ENCODE measurements around the gene TMEM19.
A peak's percentile ranks its signal among the peaks of the same experiment; 100 is the strongest.

Gene TMEM19

DNA sequence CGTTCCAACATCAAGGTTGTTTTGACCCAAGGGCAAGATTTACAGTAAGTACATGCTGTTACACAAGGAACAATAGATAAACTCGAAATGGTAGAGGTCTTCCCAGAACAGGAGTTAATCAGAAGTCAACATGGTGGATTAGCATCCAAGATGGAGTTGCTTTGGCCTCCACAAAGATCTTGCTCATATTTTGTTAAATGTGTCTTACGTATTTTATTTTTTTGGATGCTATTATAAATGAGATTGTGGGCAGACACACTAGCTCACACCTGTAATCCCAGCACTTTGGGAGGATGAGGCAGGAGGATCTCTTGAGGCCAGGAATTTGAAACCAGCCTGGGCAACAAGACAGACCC, 46.5 kb downstream of the TMEM19 start:
- Histone ChIP-seq H3K4me3 (ENCODE audit: low read length) (no peak overlapping the region), H3K4me1 (ENCODE audit: control insufficient read depth, low read length) (peaks cover 21% of the 10 kb centered on the region), H3K27ac (ENCODE audit: low read depth, low read length) (no peak overlapping the region), H3K27me3 (ENCODE audit: control insufficient read depth, low read length) (no peaks in the 10 kb centered on the region), H3K9me3 (ENCODE audit: control insufficient read depth, insufficient read depth, low read length) (no peaks in the 10 kb centered on the region), H3K36me3 (ENCODE audit: control insufficient read depth, low read length) (no peaks in the 10 kb centered on the region), H3F3A (ENCODE audit: control insufficient read depth, insufficient read depth) (no peaks in the 10 kb centered on the region; the same call in 1 of the 2 replicates), H4K20me1 (ENCODE audit: control insufficient read depth, insufficient read depth, low read depth, low read length) (no peaks in the 10 kb centered on the region), H3K79me2 (ENCODE audit: control insufficient read depth, low read length) (no peaks in the 10 kb centered on the region), H3K4me2 (ENCODE audit: low read length) (no peak overlapping the region), H3K9me2 (replicated peaks; ENCODE audit: control insufficient read depth, low read length) (no peaks in the 10 kb centered on the region)
- TF ChIP-seq, protein P1, sequence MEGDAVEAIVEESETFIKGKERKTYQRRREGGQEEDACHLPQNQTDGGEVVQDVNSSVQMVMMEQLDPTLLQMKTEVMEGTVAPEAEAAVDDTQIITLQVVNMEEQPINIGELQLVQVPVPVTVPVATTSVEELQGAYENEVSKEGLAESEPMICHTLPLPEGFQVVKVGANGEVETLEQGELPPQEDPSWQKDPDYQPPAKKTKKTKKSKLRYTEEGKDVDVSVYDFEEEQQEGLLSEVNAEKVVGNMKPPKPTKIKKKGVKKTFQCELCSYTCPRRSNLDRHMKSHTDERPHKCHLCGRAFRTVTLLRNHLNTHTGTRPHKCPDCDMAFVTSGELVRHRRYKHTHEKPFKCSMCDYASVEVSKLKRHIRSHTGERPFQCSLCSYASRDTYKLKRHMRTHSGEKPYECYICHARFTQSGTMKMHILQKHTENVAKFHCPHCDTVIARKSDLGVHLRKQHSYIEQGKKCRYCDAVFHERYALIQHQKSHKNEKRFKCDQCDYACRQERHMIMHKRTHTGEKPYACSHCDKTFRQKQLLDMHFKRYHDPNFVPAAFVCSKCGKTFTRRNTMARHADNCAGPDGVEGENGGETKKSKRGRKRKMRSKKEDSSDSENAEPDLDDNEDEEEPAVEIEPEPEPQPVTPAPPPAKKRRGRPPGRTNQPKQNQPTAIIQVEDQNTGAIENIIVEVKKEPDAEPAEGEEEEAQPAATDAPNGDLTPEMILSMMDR (IDR thresholded peaks at IDR 0.05; ENCODE audit: low read depth, low read length, poor library complexity, severe bottlenecking), result no peak
- TF ChIP-seq EZH2phosphoT487 (IDR thresholded peaks at IDR 0.05; ENCODE audit: borderline replicate concordance, low read length), result no peak

DNA sequence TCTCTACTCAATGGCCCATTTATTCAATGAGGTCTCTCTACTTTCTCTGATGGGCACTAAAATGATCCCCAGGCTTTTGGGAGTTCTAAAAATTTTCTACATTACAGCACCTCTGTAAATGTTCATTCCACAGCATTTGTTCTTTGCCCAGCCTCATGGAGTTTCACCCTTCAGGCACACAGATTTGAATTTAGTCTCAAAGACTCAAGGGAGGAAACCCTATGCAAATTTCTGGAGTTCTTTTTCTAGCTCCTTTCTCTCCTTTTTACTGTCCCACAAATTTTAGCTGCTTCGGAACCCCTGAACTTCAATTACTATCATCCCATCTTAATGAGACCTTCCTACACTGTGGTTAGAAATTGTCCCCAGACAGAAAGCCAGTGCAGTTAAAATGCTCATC, 51.3 kb downstream of the TMEM19 start:
- no peaks in the 10 kb centered on the region for H3K36me3 ChIP-seq (ENCODE audit: control insufficient read depth, low read length)
- no peaks in the 10 kb centered on the region for H3K27me3 ChIP-seq (ENCODE audit: control insufficient read depth, low read length)
- H4K20me1 ChIP-seq (ENCODE audit: control insufficient read depth, insufficient read depth, low read depth, low read length), result no peaks in the 10 kb centered on the region
- H3K79me2 ChIP-seq (ENCODE audit: control insufficient read depth, low read length), result no peaks in the 10 kb centered on the region
- no peaks in the 10 kb centered on the region for H3K9me2 ChIP-seq (replicated peaks; ENCODE audit: control insufficient read depth, low read length)
- H3K27ac ChIP-seq (ENCODE audit: low read depth, low read length), result peak overlapping the region; percentile 72
- H3F3A ChIP-seq (ENCODE audit: control insufficient read depth, insufficient read depth), result no peaks in the 10 kb centered on the region; the same call in 1 of the 2 replicates
- H3K4me3 ChIP-seq (ENCODE audit: low read length), result peak overlapping the region; percentile 65
- TF ChIP-seq EZH2phosphoT487 (IDR thresholded peaks at IDR 0.05; ENCODE audit: borderline replicate concordance, low read length), result no peak
- TF ChIP-seq, protein P1 (IDR thresholded peaks at IDR 0.05; ENCODE audit: low read depth, low read length, poor library complexity, severe bottlenecking), result no peak
- no peaks in the 10 kb centered on the region for H3K9me3 ChIP-seq (ENCODE audit: control insufficient read depth, insufficient read depth, low read length)
- H3K4me2 ChIP-seq (ENCODE audit: low read length), result peak overlapping the region; percentile 84
- peaks cover 27% of the 10 kb centered on the region for H3K4me1 ChIP-seq (ENCODE audit: control insufficient read depth, low read length)

DNA sequence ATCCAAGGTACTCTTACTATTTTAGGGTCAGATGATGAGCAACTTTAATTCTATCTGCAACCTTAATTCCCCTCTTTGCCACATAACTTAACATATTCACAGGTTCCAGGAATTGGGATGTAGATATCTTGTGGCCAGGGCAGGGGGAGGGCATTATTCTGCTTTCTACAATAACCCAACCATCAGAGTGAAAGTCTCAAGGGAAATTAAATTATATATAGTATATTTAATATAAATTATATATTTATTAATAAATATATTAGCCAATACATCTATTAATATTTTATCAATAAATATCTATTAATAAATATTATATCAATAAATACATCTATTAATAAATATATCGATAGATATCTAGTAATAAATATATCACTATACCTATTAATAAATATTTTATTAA, 57.1 kb downstream of the TMEM19 start:
- Histone ChIP-seq H3K4me2 (ENCODE audit: low read length) (no peak overlapping the region), H3K79me2 (ENCODE audit: control insufficient read depth, low read length) (no peaks in the 10 kb centered on the region), H3F3A (ENCODE audit: control insufficient read depth, insufficient read depth) (peaks cover 10% of the 10 kb centered on the region; the same call in 1 of the 2 replicates), H3K9me3 (ENCODE audit: control insufficient read depth, insufficient read depth, low read length) (no peaks in the 10 kb centered on the region), H3K4me3 (ENCODE audit: low read length) (no peak overlapping the region), H3K36me3 (ENCODE audit: control insufficient read depth, low read length) (no peaks in the 10 kb centered on the region), H3K9me2 (replicated peaks; ENCODE audit: control insufficient read depth, low read length) (no peaks in the 10 kb centered on the region), H3K4me1 (ENCODE audit: control insufficient read depth, low read length) (peaks cover 11% of the 10 kb centered on the region), H3K27ac (ENCODE audit: low read depth, low read length) (no peak overlapping the region), H4K20me1 (ENCODE audit: control insufficient read depth, insufficient read depth, low read depth, low read length) (no peaks in the 10 kb centered on the region), H3K27me3 (ENCODE audit: control insufficient read depth, low read length) (no peaks in the 10 kb centered on the region)
- TF ChIP-seq, protein P1 (IDR thresholded peaks at IDR 0.05; ENCODE audit: low read depth, low read length, poor library complexity, severe bottlenecking), result no peak
- no peak for TF ChIP-seq EZH2phosphoT487 (IDR thresholded peaks at IDR 0.05; ENCODE audit: borderline replicate concordance, low read length)
